Smooth muscle cell (in vitro differentiated cells): ENCODE results near the gene GFRA1. TPM values are rescaled to one million over a fixed set of nuclear protein-coding genes. Genes with fewer than 3 reads are reported as not detected.

ENCODE experiments used
- DNase-seq: peaks from one replicate; lab custom pipeline; 2025; ENCODE audit not compliant: unreplicated experiment; lab: John Stamatoyannopoulos, UW
- H2AFZ ChIP-seq: fragments of 200-600 bp; sonication (generic); 2 replicates; pipeline ENCODE4 v1.6.0; 2016; ENCODE audit warnings: antibody characterized with exemption, low read depth, mild to moderate bottlenecking
- H3F3A ChIP-seq: fragments of 200-600 bp; sonication (generic); 2 replicates; pipeline ENCODE4 v1.6.0; 2017; ENCODE audit warnings: antibody characterized with exemption, low read depth
- H3K27ac ChIP-seq: fragments of 200-600 bp; sonication (generic); 2 replicates; pipeline ENCODE4 v1.5.1; 2016; ENCODE audit warnings: low read depth, mild to moderate bottlenecking
- H3K27me3 ChIP-seq: fragments of 200-600 bp; sonication (generic); 2 replicates; pipeline ENCODE4 v1.6.1; 2016; ENCODE audit warnings: low read depth, mild to moderate bottlenecking
- H3K36me3 ChIP-seq: fragments of 200-600 bp; sonication (generic); 2 replicates; pipeline ENCODE4 v1.5.1; 2016; ENCODE audit warnings: low read depth
- H3K4me1 ChIP-seq: fragments of 200-600 bp; sonication (generic); 2 replicates; pipeline ENCODE4 v1.5.1; 2016; ENCODE audit warnings: low read depth
- H3K4me2 ChIP-seq: fragments of 200-600 bp; sonication (generic); 2 replicates; pipeline ENCODE4 v1.6.0; 2016; ENCODE audit warnings: mild to moderate bottlenecking
- H3K4me3 ChIP-seq: fragments of 200-600 bp; sonication (generic); 2 replicates; pipeline ENCODE4 v1.5.1; 2016; ENCODE audit warnings: mild to moderate bottlenecking
- H3K79me2 ChIP-seq: fragments of 200-600 bp; sonication (generic); 2 replicates; pipeline ENCODE4 v1.6.0; 2016; ENCODE audit warnings: low read depth, mild to moderate bottlenecking
- H3K9ac ChIP-seq: fragments of 200-600 bp; sonication (generic); 2 replicates; pipeline ENCODE4 v1.6.0; 2016; ENCODE audit warnings: low read depth
- H3K9me3 ChIP-seq: fragments of 200-600 bp; sonication (generic); replicated peaks from 2 replicates; pipeline ENCODE4 v1.5.1; 2016; ENCODE audit warnings: low read depth
- H4K20me1 ChIP-seq: fragments of 200-600 bp; sonication (generic); 2 replicates; pipeline ENCODE4 v1.6.0; 2016; ENCODE audit warnings: low read depth
- CTCF ChIP-seq: fragments of 200-600 bp; sonication (generic); IDR thresholded peaks from 2 replicates; pipeline ENCODE4 v1.5.1; 2017; ENCODE audit warnings: borderline replicate concordance, mild to moderate bottlenecking, antibody characterized with exemption; ENCODE audit not compliant: insufficient read depth, poor library complexity, severe bottlenecking
- WGBS: methylation state at CpG from one replicate; pipeline ENCODE4 v1.1.7; 2016; ENCODE audit warnings: low lambda C conversion rate; 5-methylcytosine and 5-hydroxymethylcytosine counted together
- polyA plus RNA-seq: library from polyadenylated mRNA; unstranded; fragments of >200 nt; fragmentation: Nextera tagmentation; extraction: Ambion mirVana; gene quantifications from 2 replicates; pipeline ENCODE4 v1.2.1, GENCODE V29; 2016
- total RNA-seq: library from RNA; depleted of rRNA; stranded (reverse); fragments of >200 nt; gene quantifications from 2 replicates; pipeline ENCODE4 v1.2.3, GENCODE V29; 2014

The GFRA1 gene
- total and polyA plus RNA-seq, 2 experiments from 2014 or later, result 1.3 to 1.9 TPM

- no peak for TF ChIP-seq CTCF
- WGBS, result 51% methylated on average over 4 of the region's 4 CpGs
- Histone ChIP-seq H2AFZ (no peak overlapping the region), H3K4me1 (no peaks in the 10 kb centered on the region), H3K79me2 (no peaks in the 10 kb centered on the region), H3K27ac (no peak overlapping the region), H3F3A (no peaks in the 10 kb centered on the region), H3K36me3 (no peaks in the 10 kb centered on the region), H3K4me2 (no peak overlapping the region), H4K20me1 (no peaks in the 10 kb centered on the region), H3K27me3 (no peaks in the 10 kb centered on the region), H3K4me3 (no peak overlapping the region), H3K9ac (no peak overlapping the region), H3K9me3 (no peaks in the 10 kb centered on the region)
- DNase-seq, result no peak
Observed at GRCh38 chr10:116198676-116199035, 74.3 kb downstream of the GFRA1 start.

DNA sequence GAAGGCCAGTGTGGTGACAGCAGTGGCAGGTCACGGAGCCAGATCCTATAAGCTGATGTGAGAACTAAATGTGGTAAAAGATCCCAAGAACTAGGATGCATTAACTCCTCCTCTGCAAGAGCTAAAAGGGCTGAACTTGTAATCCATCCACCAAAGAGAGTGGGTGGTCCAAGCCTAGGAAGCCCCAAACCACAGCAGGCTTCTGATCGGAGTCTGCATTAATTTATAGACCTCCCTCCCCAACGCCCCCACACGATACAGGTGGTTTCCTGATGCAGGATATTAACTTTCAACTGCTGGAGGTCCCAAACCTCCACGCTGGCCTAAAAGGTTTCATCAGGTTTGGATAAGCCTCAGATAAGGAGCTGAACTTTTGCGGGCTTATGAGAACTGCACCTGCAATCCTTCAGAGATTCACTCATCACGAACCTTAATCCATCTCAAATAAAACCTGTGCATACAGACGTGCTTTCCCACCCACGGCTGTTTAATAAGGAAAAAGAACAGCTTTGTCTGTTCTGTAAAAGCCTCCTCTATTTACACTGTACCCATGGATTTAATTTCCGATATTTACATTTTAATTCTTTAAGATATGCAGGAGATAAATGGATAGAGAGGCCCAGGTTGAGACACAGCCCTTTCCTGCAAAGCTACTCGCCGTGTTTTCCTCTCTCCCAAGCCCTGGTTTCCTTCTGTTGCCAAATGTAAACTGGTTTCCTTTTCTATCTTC, 74.9 kb downstream of the GFRA1 start:
- Histone ChIP-seq H4K20me1 (no peaks in the 10 kb centered on the region), H3K4me1 (no peaks in the 10 kb centered on the region), H3K27me3 (no peaks in the 10 kb centered on the region), H3K4me3 (no peak overlapping the region), H3F3A (no peaks in the 10 kb centered on the region), H3K9me3 (no peaks in the 10 kb centered on the region), H2AFZ (no peak overlapping the region), H3K27ac (no peak overlapping the region), H3K4me2 (no peak overlapping the region), H3K79me2 (no peaks in the 10 kb centered on the region), H3K9ac (no peak overlapping the region), H3K36me3 (no peaks in the 10 kb centered on the region)
- no peak for DNase-seq
- no peak for TF ChIP-seq CTCF
- WGBS, result 79% methylated on average over 12 of the region's 12 CpGs

DNA sequence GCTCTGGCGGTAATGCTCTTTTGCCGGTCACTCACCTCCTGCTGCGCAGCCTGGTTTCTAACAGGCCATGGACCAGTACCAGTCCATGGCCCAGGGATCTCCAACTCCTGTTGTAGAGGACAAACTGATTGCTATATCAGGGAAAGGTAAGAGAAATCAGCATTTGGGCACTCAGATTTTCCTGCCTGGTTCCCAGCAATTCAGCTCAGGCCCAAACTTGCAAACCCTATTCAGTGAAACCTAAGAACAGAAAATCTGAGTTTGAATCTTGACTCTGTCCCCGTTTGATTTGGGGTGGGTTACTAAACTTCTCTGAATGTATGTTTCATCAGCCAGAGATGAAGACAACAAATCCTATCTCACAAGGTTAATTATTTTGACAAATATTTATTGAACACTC, 77.4 kb downstream of the GFRA1 start:
- 99% methylated on average over 4 of the region's 4 CpGs for WGBS
- no peaks in the 10 kb centered on the region for H3K4me1 ChIP-seq

More for the DNA sequence above, 77.4 kb downstream of the GFRA1 start:
- no peaks in the 10 kb centered on the region for H3K9me3 ChIP-seq
- DNase-seq, result no peak
- H3F3A ChIP-seq, result no peaks in the 10 kb centered on the region
- H3K36me3 ChIP-seq, result no peaks in the 10 kb centered on the region
- no peaks in the 10 kb centered on the region for H3K27me3 ChIP-seq
- no peak overlapping the region for H3K9ac ChIP-seq
- H4K20me1 ChIP-seq, result no peaks in the 10 kb centered on the region
- TF ChIP-seq CTCF, result no peak
- H3K4me3 ChIP-seq, result no peak overlapping the region
- H3K4me2 ChIP-seq, result no peak overlapping the region
- H2AFZ ChIP-seq, result no peak overlapping the region
- H3K27ac ChIP-seq, result no peak overlapping the region
- H3K79me2 ChIP-seq, result no peaks in the 10 kb centered on the region
